ENCODE data around the gene KCNV2.

KCNV2 gene

DNA sequence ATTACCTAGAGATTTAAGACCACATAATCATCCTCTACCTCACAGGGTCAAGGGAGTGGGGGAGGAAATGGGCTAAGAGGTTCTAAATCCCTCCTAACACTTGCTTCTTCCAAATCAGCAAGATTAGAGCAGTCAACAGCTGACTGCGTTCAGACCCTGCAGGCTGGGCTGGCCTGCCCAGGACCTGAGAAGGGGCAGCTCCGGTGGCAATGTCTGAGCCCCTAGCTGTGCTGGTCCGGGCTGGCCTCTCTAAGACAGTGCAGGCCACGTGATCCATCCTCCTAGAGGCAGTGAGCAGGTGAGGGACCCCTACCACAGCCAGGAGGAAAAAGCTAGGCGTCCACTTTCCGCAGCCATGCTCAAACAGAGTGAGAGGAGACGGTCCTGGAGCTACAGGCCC is at the start of gene KCNV2:
Gene KCNV2 (plus strand): TSS at position 126 of the 400 bp plus-strand sequence. CDS start 230 bp downstream, at position 356.
- H3K4me3 ChIP-seq (ENCODE audit: low read length), result no peak within 1 kb of the TSS
- no peak for TF ChIP-seq CTCF (IDR thresholded peaks at IDR 0.05; ENCODE audit: insufficient read depth, low read depth, low read length, missing control alignments)
- DNase-seq (ENCODE audit: low read depth), result no peak

DNA sequence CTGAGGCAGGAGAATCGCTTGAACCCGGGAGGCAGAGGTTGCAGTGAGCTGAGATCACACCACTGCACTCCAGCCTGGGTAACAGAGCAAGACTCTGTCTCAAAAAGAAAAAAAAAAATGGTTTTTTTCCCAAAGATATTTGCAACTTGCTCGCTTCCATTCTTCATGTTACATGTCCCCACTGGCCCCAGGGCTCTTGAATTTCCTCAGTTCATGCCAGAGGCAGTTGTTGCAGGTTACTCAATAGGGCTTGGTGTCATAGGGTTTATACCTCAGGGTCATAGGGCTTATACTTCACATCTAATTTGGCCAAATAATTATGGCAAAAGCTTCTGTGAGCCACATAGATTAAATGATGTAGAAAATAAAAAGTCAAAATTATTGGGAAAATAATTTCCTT is 44.1 kb upstream of the KCNV2 start:
- DNase-seq (ENCODE audit: low read depth), result no peak
- TF ChIP-seq CTCF (IDR thresholded peaks at IDR 0.05; ENCODE audit: insufficient read depth, low read depth, low read length, missing control alignments), result no peak
- no peak overlapping the region for H3K4me3 ChIP-seq (ENCODE audit: low read length)

DNA sequence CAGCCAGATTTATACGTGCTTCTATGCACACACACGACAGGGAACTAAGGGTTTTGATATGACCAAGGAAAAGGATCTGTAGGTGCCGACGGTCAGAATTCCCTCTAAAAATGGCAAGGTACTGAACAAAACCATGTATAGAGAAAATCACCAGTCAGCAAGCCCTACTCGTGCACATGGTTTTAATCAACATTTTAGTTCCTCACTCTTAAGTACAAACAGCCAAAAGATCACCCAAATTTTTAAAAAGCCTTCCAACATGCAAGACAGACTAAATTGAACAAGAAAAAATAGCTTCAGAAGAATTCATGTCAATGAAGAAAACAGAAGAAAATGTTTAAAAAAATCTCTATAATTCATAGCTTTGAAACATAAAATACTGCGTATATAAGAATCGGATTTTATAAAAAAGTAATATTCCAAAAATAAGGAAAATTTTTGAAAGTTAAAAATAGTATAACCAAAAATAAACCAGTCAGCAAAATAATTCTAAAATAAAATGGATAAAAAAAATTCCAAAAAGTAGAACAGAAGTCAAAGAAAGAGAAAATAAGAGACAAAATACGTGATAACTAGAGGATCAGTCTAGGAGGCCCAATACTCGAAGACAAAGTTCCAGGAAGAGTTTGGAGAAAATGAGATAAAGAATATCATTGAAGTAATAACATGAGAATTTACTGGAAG is 43.0 kb upstream of the KCNV2 start:
- no peak for DNase-seq (ENCODE audit: low read depth)
- no peak for TF ChIP-seq CTCF (IDR thresholded peaks at IDR 0.05; ENCODE audit: insufficient read depth, low read depth, low read length, missing control alignments)
- no peak overlapping the region for H3K4me3 ChIP-seq (ENCODE audit: low read length)

GRCh38 chr9:2675834-2676233 is 41.5 kb upstream of the KCNV2 start:
- H3K4me3 ChIP-seq (ENCODE audit: low read length), result no peak overlapping the region
- TF ChIP-seq CTCF (IDR thresholded peaks at IDR 0.05; ENCODE audit: insufficient read depth, low read depth, low read length, missing control alignments), result no peak

GRCh38 chr9:2676466-2676865 is 40.8 kb upstream of the KCNV2 start:
- TF ChIP-seq CTCF (IDR thresholded peaks at IDR 0.05; ENCODE audit: insufficient read depth, low read depth, low read length, missing control alignments), result no peak
- peak; percentile 15 for DNase-seq (ENCODE audit: low read depth)
- no peak overlapping the region for H3K4me3 ChIP-seq (ENCODE audit: low read length)

More at GRCh38 chr9:2675834-2676233, 41.5 kb upstream of the KCNV2 start:
- DNase-seq (ENCODE audit: low read depth), result no peak

DNA sequence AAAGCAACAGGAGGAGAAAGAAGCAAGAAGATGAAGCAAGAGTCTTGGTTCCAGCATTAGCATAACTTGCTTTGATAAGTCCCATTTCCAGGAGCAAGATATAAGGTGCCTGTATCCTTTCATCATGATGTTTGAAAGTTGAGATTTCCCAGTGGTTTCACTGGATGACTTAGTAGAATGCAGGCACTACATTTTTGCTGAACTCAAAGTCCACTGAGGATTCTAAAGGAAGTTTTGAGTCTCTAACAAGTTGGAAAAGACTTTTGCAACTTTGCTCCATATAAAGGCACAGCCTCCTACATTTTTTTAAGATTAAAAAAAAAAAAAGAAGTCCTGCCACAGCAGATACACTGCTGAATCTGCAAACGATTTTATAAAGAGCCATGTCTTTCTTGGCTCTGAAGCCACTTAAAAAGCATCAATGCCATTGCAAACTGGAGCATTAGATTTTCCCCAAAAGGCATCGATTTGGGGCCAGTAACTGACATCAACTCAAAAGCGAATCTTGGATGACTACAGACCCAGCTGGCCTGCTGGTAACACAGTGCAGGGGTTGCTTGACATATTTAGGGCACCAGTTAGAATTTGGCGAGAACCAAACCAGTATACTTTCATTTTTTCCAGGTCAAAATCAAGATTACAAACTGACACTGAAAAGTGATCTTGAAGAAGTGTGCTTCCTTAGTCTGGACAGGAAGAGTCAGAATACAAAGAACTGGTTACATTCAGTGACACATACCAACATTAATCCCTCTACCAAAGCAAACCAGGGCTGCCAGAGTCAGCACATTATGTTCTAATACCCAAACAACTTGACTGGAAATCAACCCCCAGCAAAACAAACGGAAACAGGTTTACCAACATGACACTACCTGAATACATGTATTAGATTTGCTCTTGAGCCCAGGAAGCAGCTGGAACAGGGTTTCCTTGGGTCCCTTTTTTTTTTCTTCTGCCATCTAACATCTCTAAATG is 39.1 kb upstream of the KCNV2 start:
- TF ChIP-seq CTCF (IDR thresholded peaks at IDR 0.05; ENCODE audit: insufficient read depth, low read depth, low read length, missing control alignments), result no peak
- DNase-seq (ENCODE audit: low read depth), result peak; percentile 75
- H3K4me3 ChIP-seq (ENCODE audit: low read length), result no peak overlapping the region

Data from epithelial cell of esophagus (primary cell).